SJSA1 (cell line): ENCODE data around the gene RANBP17. TPM values are rescaled to one million over a fixed set of nuclear protein-coding genes. Genes with fewer than 3 reads are reported as not detected.

Source experiments
- DNase-seq, 2 experiments: peaks; one replicate each; pipeline ENCODE4 v3.0.0-alpha.2; 2015 to 2020; ENCODE audit warnings: low spot score in 2 of 2, low read depth in 1 of 2
- H3K27ac ChIP-seq: fragments of 250-450 bp; sonication (Bioruptor Pico); 2 replicates; pipeline ENCODE4 v1.5.1; 2020; ENCODE audit warnings: mild to moderate bottlenecking, moderate library complexity
- H3K27me3 ChIP-seq: fragments of 250-450 bp; sonication (Bioruptor Pico); replicated peaks from 2 replicates; pipeline ENCODE4 v1.5.1; 2020; ENCODE audit warnings: mild to moderate bottlenecking, moderate library complexity
- H3K36me3 ChIP-seq: fragments of 250-450 bp; sonication (Bioruptor Pico); 2 replicates; pipeline ENCODE4 v1.5.1; 2020; ENCODE audit warnings: mild to moderate bottlenecking
- H3K4me1 ChIP-seq: fragments of 250-450 bp; sonication (Bioruptor Pico); replicated peaks from 2 replicates; pipeline ENCODE4 v1.6.1; 2021; ENCODE audit warnings: mild to moderate bottlenecking
- H3K4me3 ChIP-seq: fragments of 250-450 bp; sonication (Bioruptor Pico); 2 replicates; pipeline ENCODE4 v1.5.1; 2020; ENCODE audit warnings: mild to moderate bottlenecking
- H3K9me3 ChIP-seq: fragments of 250-450 bp; sonication (Bioruptor Pico); replicated peaks from 2 replicates; pipeline ENCODE4 v1.5.1; 2020; ENCODE audit warnings: mild to moderate bottlenecking
- total RNA-seq: library from RNA; depleted of rRNA; stranded (reverse); fragments of >200 nt; shearing (Covaris generic); gene quantifications from 2 replicates; pipeline ENCODE4 v1.2.3, GENCODE V29; 2014

Gene RANBP17
- total RNA-seq, 1 experiment from 2014 or later: 24.6 TPM

DNA sequence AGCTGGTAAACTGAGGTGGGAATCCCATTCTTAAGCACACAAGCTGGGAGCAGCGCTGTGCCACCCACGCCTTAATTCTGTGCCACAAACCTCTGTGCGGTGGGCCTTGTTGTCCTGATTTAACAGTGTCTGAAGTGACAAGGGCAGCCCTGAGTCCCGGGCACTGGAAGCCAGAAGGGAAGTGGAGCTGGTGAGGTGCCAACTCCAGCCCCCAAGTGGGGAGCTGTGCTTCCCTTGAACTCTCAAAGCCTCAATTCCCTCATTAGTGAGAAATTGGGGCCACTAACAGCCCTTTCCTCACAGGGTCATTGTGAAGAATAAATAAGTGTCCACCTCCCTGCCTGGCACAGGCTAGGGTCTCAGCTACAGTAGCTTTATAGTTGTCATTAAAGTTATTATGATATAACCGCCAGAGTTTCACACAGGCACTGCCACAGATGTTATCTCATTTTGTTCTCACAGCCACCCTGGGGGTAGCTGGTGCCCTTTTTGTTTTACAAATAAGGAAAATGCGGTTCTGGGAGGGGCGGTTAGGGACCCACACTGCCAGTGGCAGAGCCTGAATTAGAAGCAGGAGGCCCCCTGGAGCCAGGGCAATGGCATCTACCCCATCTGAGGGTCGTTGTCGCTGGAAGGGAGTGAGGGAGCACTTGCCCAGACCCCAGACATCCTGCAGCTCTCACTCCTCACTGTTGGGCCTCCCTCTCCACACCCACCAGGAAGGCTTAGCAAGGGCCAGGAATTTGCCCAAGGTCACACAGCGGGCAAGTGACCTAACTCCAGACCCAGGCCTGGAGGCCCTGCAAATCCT lies 445.2 kb downstream of the RANBP17 start:
- Histone ChIP-seq H3K4me3 (no peak overlapping the region), H3K9me3 (peaks cover 34% of the 10 kb centered on the region), H3K27me3 (peaks cover 21% of the 10 kb centered on the region), H3K4me1 (peaks cover 8% of the 10 kb centered on the region), H3K27ac (no peak overlapping the region), H3K36me3 (no peaks in the 10 kb centered on the region)
- no peak for DNase-seq

GRCh38 chr5:171307789-171308452 lies 446.1 kb downstream of the RANBP17 start:
- DNase-seq: no peak
- peaks cover 34% of the 10 kb centered on the region for H3K9me3 ChIP-seq
- H3K36me3 ChIP-seq: no peaks in the 10 kb centered on the region
- H3K27me3 ChIP-seq: peaks cover 31% of the 10 kb centered on the region
- H3K4me3 ChIP-seq: no peak overlapping the region
- H3K27ac ChIP-seq: no peak overlapping the region
- H3K4me1 ChIP-seq: peaks cover 8% of the 10 kb centered on the region

- Histone ChIP-seq H3K4me1 (peaks cover 8% of the 10 kb centered on the region), H3K4me3 (no peak within 1 kb of the TSS), H3K9me3 (peaks cover 34% of the 10 kb centered on the region), H3K27me3 (peaks cover 34% of the 10 kb centered on the region), H3K27ac (no peak within 1 kb of the TSS), H3K36me3 (no peaks in the 10 kb centered on the region)
- no peak for DNase-seq
These were observed 446.8 kb downstream of the RANBP17 start, which contains the start of gene TLX3 for GRCh38 chr5:171308453-171309275. TLX3 (plus strand) TSS chr5:171309248; CDS start chr5:171309366, 118 bp downstream.

GRCh38 chr5:171309276-171310211 lies 447.7 kb downstream of the RANBP17 start:
- DNase-seq: no peak
- Histone ChIP-seq H3K27me3 (peaks cover 34% of the 10 kb centered on the region), H3K27ac (no peak overlapping the region), H3K4me3 (no peak overlapping the region), H3K9me3 (peaks cover 34% of the 10 kb centered on the region), H3K36me3 (no peaks in the 10 kb centered on the region), H3K4me1 (peaks cover 8% of the 10 kb centered on the region)

DNA sequence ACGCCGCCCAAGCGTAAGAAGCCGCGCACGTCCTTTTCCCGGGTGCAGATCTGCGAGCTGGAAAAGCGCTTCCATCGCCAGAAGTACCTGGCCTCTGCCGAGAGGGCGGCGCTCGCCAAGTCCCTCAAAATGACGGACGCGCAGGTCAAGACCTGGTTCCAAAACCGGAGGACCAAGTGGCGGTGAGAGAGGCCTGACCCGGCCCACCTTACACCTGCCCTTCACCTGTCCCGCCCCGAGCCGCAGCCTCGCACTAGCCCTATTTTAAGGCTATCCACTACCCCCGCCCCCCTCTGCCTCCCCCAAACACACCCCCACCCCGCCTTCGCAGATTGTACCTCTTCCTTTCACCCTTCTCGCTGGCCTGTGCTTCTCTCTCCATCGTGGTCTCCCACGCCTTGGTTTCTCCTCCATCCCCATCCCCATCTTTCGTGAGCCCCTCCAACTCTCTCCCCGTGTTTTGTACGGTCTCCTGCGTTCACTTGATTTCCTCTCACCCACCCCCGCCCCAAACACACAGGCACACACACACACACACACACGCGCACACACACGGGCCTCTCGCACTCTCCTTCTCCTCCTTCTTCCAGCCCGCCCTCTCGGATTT lies 448.5 kb downstream of the RANBP17 start:
- Histone ChIP-seq H3K4me3 (no peak overlapping the region), H3K4me1 (peaks cover 8% of the 10 kb centered on the region), H3K9me3 (peaks cover 40% of the 10 kb centered on the region), H3K27me3 (peaks cover 38% of the 10 kb centered on the region), H3K36me3 (no peaks in the 10 kb centered on the region), H3K27ac (no peak overlapping the region)
- no peak for DNase-seq

DNA sequence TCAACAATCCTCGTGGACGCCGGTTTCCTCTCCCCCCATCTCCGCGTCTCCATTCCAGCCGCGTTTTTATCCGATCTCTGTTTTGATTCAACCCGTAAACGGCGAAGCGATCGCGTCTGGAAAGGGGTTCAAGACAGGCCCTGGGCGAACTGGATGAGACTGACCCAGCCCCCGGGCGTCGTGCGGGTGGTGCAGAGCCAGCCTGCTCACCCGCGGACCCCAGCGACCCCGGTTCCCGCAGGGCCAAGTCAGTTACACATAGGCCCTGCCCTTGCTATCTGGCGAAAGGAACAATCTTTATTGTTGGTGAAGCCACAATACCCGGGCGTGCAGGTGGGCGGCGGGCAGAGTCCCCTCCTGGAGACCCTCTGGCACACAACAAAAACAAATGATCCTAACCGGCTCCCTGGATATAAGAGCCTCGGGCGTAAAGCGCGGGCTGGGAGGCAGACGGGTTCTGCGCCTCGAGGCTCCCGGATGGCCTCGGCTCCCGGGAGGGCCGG lies 449.1 kb downstream of the RANBP17 start:
- Histone ChIP-seq H3K36me3 (no peaks in the 10 kb centered on the region), H3K9me3 (peaks cover 40% of the 10 kb centered on the region), H3K27ac (no peak overlapping the region), H3K4me1 (peaks cover 8% of the 10 kb centered on the region), H3K27me3 (peaks cover 38% of the 10 kb centered on the region), H3K4me3 (no peak overlapping the region)
- DNase-seq: peak in 1 of 2 experiments; percentile 11

DNA sequence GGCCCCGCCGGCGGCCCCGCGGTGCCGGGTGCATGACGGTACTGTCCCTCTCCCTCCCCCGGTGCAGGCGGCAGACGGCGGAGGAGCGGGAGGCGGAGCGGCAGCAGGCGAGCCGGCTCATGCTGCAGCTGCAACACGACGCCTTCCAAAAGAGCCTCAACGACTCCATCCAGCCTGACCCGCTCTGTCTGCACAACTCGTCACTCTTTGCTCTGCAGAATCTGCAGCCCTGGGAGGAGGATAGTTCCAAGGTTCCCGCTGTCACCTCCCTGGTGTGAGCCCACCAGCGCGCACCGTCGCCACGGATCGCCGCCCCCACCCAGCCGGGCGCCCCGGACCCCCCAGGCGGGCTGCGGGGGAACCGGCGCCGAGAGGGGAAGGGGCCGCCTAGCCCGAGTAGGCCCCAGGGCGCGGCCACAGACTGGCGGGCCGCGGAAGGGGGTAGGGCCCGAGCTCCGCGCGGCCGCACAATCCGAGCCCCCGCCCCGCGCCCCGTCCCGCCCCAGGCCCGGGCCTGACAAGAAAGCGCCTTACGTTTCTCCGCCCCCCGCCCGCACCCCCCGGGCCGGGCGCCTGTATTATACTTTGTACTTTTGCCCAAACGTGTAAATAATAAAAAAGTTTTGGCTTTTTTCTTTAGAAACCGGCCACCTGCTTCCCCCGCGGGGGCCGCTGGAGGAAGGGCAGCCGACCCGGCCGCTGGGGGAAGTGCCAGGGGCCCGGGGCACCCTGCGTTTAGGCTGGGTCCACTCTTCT lies 449.7 kb downstream of the RANBP17 start:
- H3K9me3 ChIP-seq: peaks cover 40% of the 10 kb centered on the region
- H3K36me3 ChIP-seq: no peaks in the 10 kb centered on the region
- peak in 1 of 2 experiments; percentile 12 for DNase-seq
- H3K27ac ChIP-seq: no peak overlapping the region
- H3K27me3 ChIP-seq: peaks cover 32% of the 10 kb centered on the region
- H3K4me3 ChIP-seq: no peak overlapping the region
- peaks cover 8% of the 10 kb centered on the region for H3K4me1 ChIP-seq

DNA sequence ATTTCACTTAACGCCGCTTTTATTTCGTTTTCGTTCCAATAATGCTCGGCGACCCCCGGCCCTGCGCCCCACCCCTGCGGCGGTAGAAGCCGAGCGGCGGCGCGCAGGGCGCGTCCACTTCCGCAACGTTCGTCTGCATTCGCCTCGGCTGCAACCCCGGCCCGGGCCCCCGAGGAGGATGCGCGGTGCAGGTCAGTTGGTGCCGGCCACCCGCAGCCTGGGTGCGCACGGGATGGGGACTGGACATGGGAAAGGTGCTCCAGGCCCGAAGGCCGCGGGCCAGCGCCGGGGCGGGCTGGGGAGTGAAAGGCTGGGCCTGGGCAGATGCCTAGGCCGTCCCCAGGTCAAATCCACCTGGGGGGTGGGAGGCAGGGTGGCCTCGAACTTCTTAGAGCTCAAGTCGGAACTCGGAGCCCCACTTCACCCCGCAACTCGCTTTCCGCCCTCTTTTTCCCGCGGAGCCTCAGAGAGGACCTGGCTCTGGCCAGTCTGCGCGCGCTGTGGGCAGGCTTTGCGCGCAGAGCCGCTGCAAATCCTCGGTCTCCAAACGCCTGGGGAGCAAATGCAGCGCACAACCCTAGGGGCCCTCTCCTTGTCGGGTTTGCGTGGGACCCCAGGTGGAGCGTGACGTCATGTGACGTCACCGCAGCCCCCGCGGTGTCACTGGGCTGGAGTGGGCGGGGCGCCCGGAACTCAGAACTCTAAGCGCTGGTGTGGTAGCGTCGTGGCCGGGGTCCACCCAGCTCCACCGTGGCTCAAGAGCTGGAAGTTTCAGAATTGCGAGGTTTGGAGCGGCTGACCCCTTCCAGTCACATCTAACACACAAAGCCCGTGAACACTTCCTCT lies 450.5 kb downstream of the RANBP17 start:
- no peak overlapping the region for H3K4me3 ChIP-seq
- H3K4me1 ChIP-seq: peaks cover 8% of the 10 kb centered on the region
- H3K9me3 ChIP-seq: peaks cover 40% of the 10 kb centered on the region
- H3K36me3 ChIP-seq: no peaks in the 10 kb centered on the region
- DNase-seq: no peak
- H3K27ac ChIP-seq: no peak overlapping the region
- peaks cover 37% of the 10 kb centered on the region for H3K27me3 ChIP-seq

- H3K4me1 ChIP-seq: peaks cover 8% of the 10 kb centered on the region
- no peak overlapping the region for H3K27ac ChIP-seq
- peaks cover 32% of the 10 kb centered on the region for H3K9me3 ChIP-seq
- peaks cover 41% of the 10 kb centered on the region for H3K27me3 ChIP-seq
- no peak overlapping the region for H3K4me3 ChIP-seq
- no peak for DNase-seq
- H3K36me3 ChIP-seq: no peaks in the 10 kb centered on the region
These were observed 451.8 kb downstream of the RANBP17 start for GRCh38 chr5:171313481-171314206.

GRCh38 chr5:171314728-171315385 lies 453.0 kb downstream of the RANBP17 start:
- Histone ChIP-seq H3K27me3 (peaks cover 47% of the 10 kb centered on the region), H3K27ac (no peak overlapping the region), H3K4me3 (no peak overlapping the region), H3K4me1 (peaks cover 8% of the 10 kb centered on the region), H3K36me3 (no peaks in the 10 kb centered on the region), H3K9me3 (peaks cover 20% of the 10 kb centered on the region)
- DNase-seq: no peak
